Nucleus accumbens (tissue), 56 donors: ENCODE measurements around the gene COG7.
"Not testable (repeated sequence)": the region's sequence is repeated elsewhere in the genome, so short reads cannot be mapped to it uniquely, and the experiment has no call there.

Source experiments
- DNase-seq, 56 donors: peaks; one replicate each; lab custom pipeline; 2025; lab: John Stamatoyannopoulos, UW

The COG7 gene

DNA sequence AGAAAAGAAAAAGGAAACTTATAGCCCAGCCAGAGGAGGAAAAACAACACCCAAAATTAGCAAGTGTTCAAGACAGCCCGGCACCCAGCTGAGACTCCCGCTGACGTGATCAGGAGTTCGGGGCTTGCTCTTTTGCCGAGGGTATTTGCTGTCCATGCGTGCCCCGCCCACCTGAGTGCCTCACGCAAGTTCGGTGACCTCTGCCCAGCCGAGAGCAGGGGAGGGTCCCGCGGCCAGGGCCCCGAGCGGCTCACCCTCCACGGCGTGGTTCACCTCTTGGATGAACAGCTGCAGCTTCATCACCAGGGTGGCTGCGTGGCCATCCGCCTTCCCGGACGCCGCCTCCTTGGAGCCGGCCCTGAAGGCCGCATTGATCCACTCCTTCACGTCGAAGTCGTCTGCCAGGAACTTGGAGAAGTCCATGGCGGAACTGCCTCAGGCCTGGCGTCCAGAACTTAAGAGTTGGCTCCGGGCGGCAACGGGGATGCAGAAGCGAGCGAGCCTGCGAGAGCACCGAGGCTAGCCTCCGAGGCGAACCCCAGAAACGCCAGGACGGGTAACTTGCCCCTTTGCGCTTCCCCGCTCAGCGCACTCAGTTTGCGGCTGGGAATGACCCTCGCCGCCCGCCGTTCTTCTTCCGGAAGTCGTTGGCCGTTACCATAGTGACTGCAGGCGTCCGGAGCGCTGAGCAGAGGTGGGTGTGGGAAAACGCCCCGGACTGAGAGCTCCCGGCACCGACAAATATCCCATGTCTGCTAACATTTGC, at the start of gene COG7:
Gene COG7 (minus strand): TSS at position 618 of the 766 bp plus-strand sequence. CDS start 195 bp downstream, at position 423.
- peak; percentile 19 to 90 (median 77) for DNase-seq

DNA sequence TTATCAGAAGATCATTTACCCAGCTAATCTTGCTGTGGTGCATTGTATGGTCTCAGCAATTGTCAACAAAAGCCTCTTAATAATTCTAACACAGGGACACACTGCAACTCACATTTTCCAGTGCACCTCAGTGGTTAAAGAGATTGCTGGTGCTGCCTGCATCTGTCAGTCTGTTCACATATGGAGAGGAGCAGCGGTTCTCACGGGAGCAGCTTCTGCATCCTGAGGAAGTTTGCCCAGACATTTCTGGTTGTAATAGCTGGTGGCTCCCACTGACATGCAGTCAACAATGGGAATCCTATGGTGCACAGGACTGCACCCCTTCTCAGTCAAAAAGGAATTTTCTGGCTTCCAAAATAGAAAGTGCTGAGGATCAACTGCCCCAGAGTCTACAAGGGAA, 49.5 kb upstream of the COG7 start:
- no peak for DNase-seq

DNA sequence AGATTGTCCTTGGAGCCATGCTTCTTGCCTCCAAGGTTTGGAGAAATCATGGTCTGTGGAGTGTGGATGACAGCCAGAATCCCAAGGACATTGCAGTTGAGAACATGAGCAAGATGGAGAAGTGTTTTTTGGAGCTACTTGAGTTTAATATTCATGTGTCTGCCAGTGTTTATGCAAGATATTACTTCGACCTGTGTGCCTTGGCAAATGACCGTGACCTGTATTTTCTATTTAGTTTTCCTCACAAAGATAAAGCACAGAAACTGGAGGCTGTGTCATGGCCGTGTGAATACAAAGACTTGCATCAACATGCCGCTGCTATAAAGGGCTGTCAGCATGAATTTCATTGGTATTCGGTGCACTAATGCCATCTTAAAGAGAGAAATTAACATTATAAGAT, 48.3 kb upstream of the COG7 start:
- no peak for DNase-seq

DNA sequence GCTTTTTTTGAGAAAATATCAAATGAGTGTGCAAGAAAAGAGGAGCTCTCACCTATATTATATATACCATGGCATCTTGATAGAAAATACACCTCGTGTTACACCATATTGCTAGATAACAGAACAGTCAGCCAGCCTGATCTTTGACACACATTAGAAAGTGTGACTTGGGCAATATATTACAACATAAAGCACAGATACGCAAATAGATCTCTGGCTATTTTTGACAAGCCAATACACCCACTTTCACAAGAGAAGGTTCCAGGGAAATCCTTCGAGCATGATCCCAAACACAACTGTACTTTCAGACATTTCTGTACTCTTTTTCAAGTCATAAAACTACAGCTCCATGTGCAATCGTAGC, 47.9 kb upstream of the COG7 start:
- DNase-seq, result no peak

DNA sequence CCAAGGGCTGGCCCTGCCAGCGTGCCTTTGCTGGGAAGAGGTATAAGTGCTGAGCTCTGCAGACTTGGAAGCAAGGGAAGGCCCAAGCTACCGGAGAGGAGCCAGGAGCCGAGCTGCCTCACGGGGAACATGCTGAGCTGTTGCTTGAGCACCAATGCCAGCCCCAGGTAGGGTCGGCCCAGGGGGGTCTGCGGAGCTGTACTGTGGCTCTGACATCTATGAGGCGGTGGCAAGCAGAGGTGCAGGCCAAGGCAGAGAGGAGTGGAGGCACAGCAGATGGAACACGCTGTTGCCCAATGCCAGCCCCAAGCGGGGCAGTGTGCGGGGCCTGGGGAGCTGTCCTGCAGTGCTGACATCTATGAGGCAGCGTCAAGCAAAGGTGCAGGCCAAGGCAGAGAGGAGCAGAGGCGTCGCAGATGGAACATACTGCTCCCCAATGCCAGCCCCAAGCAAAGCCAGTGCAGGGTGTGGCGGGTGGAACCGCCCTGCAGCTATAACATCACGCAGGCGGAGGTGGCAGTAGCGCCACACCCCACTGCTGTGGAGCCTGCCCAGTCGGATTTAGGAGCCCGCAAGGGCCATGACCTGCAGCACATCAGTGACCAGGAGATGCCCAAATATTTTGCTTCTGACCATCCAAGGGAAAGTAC, 47.3 kb upstream of the COG7 start:
- DNase-seq, result no peak

DNA sequence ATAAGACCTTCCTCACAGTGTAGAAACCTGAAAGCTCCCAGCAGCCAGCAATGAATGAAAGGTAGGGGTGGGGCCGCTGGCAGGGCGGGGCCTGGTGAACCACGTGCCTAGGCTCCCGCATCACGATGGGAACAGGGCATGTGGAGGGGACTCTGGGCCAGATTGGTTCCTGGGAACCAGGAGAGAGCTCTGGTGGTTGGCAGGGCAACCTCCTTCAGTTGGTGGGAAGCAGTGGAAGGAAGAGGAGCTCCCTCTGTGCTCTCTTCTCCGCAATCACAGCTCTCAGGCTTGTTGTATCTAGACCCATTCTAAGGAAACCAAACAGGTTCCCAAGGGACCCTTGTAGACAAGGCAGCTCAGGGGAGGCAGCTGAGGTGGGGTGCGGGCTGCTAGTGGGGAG, 46.8 kb upstream of the COG7 start:
- DNase-seq, result peak in 35 of 56 donors; percentile 4 to 80 (median 37)

DNA sequence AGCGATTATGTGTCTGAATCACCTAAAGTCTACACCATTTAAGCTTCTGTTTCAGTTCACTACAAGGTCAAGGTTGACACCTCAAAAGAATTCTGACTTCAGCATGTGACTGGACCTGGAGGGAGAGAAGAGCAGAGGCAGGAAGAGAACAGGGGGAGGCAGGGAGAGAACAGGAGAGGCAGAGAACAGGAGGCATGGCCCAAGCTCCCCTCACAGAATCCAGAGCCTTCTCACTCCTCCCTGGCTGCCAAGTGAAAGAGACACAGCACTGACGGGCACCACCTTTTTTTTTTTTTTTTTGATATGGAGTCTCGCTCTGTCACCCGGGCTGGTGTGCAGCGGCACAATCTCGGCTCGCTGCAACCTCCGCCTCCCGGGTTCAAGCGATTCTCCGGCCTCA, 45.9 kb upstream of the COG7 start:
- DNase-seq, result no peak

DNA sequence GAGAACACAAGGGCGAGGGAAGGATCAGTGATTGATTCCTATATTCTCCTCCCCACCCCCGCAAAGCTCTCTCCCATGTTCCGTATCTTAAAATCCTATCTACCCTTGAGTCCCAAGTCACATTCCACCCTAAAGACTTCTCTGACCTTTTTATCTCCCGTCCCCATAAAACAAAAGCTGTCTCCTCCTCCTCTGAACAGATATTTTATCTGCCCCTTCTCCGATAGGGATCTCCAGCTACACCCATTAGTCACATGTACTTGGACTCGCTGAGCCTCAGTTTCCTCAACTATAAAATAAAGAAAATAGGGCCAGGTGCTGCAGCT, 44.5 kb upstream of the COG7 start:
- no peak for DNase-seq

DNA sequence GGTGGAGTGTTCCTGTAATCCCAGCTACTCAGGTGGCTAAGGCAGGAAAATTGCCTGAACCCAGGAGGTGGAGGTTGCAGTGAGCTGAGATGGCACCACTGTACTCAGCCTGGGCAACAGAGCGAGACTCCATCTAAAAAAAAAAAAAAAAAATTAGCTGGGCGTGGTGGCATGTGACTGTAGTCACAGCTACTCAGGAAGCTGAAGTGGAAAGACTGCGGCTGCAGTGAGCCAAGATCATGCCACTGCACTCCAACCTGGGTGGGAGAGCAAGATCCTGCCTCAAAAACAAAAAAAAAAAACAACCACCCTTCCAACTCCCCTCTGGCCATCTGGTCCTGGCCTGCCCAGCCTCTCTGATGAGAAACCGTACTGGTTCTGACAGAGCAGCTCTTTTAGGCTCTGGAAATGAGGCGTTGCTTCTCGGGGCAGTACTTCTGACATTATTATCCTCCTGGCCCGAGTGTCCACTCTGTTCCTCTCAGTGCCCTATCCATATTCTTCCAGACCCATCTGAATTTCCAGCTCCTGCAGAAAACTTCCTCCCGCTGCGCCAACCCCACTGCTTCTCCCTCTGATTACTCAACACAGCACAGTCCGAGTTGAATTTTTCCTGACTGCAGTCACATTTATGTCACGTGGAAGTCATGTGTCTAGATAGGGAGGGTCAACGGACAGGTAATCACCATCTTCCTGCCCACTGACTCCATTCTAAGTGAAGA, 44.0 kb upstream of the COG7 start:
- DNase-seq, result no peak

DNA sequence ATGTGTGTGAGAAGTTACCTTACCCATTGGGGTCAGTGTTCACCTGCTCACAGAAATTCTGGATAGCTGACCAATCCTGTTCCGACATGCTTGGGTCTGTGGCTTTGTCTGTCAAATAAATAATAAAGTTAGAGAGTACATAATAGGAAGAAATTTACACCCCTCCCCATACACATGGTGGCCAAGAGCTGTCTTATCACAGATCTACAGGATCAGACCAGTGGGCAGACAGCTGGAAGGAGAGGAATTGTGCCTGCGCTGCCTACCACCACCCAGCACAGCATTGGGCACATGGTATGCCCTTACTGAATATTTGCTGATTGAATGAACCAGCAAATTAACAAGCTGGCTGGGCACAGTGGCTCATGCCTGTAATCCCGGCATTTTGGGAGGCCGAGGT, 42.7 kb upstream of the COG7 start:
- DNase-seq, result no peak

DNA sequence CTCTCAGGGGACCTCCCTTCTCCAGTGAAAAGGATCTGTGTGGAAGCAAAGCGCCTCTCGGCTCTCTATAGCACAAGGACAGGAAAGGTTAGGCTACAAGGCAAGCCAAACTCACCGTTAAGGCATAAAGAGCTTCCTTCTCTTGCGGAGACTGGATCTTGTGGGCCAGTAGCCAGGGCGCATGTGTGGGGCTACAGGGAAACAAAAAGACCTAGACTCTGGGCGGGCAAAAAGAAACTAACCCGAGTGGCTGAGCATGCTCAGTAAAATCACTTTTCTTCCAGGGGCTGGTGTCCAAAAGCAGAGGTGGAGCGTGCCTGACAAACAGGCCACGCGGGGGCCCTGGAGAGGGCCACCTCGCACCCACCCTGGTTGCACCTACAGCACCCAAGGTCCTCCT, 41.2 kb upstream of the COG7 start:
- no peak for DNase-seq

DNA sequence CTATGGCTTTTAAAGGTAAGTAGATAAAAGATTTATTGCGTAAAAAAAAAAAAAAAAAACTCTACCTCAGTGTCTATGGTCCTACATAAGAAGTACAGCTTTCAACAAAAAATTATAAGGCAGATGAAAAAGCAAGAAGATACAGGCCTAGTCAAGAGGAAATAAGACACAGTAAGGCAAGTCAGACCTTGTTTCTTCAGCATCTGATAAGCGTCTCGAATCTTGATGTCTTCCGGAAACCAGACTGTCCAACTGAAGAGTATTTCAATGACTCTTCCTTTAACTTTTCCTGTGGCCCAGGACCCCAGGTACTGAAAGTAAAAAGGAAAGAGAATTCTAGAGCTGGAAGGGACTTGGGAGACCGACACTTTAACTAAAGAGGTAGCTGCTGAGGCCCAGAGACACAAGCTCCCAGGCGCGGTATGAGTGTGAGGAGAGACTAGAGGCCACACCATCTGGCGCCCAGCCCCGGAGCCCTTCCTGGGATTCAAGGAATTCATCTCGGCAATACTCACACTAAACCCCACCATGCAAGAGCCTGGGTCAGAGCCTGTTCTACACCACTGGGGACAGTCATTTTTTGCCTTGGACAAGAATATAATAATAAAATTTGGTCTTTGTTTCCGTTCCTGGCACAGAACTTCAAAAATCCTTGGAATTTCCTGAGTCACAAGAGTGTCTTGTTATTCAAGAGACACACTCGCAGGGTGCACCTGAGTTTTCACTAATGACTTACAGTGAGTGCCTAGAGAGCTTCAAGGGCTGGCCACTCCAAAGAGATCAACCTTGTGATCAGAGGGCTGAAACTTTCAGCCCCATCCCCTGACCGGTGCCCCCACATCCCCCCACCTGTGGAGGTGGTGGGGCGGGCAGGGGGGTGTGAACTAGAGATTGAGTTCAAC, 38.8 kb upstream of the COG7 start:
- DNase-seq, result no peak

DNA sequence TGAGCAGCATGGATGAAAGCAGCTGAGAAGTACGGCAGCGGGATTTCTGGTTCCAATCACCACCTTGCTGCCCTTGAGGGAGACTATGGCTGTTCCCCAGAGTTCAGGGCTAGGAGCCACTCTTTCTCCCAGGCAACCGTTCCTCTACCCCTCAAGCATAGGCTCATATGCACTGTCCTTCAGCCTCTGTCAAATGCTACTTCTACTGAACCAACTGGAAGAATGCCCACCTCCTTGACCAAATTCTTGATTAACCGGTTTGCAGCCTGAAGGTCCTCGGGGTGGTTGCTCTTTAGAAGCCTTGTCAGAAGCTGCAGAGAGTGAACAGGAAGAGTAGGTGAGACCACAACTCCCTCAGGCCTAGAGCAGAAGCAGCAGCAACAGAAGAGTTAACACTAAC, 33.5 kb upstream of the COG7 start:
- no peak for DNase-seq

DNA sequence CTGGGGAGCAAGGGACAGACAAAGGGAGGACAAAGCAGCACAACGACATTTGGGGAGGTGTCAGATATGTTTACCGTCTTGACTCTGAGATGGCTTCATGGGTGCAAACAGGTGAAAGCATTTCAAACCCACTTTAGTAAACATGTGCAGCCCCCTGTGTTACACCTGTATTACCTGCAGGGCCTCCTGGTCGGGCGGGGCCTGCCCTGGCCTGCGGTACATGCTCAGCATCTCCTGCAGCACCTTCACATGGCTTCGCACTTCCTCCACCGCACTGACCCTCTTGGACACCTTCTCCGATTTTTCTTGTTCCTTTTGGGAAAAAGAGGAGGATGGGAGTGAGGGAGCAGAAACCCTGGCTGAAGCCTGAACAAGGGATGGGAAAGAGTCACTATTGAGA, 32.9 kb upstream of the COG7 start:
- no peak for DNase-seq

DNA sequence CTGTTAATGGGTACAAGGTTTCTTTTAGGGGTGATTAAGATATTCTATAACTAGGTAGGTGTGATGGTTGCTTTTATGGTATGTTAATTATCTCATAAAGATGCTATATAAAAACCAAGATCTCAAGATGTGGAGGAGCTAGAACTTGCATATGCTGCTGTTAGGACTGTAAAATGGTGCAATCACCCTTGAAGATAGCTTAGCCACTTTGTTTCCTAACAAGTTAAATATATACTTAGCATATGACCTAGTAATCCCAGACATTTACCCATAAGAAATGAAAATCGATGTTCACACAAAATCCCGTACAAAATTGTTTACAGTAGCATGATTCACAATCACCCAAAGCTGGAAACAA, 32.2 kb upstream of the COG7 start:
- no peak for DNase-seq

DNA sequence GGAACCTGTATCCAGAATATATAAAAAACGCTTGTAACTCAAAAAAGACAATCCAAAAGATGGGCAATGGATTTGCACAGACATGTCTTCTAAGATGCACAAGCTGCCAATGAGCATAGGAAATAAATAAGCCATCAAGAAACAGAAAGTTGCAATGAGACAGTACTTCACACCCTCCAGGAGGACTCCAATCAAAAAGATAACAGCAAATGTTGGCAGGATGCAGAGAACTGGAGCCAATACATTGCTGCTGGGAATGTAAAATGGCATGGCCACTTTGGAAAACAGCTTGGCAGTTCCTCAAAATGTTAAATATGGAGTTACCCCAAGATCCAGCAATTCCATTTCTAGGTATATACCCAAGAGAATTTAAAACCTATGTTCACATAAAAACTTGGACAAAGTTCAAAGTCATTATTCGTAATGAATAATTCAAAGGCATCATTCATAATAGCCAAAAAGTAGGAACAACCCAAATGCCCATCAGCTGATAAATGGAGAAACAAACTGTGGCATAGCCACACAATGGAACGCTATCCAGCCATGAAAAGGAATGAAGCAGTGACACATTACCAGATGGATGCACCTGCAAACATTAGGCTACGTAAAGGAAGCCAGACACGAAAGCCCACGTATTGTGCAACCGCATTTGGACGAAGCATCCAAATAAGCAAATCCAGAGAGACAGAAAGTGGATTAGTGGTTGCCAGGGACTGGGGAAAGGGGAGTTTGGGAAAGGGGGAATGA, 31.7 kb upstream of the COG7 start:
- DNase-seq, result no peak

DNA sequence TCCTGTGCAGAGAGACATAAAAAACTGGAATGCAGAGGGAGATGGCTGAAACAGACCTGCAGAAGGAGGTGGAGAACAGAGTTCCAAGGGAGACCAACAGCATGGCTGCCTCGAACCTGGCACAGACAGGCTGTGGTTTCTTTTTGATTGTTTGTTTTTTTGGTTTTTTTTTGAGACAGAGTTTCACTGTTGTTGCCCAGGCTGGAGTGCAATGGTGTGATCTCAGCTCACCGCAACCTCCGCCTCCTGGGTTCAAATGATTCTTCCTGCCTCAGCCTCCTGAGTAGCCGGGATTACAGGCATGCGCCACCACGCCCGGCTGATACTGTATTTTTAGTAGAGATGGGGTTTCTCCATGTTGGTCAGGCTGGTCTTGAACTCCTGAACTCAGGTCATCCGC, 30.5 kb upstream of the COG7 start:
- DNase-seq, result not testable (repeated sequence)

DNA sequence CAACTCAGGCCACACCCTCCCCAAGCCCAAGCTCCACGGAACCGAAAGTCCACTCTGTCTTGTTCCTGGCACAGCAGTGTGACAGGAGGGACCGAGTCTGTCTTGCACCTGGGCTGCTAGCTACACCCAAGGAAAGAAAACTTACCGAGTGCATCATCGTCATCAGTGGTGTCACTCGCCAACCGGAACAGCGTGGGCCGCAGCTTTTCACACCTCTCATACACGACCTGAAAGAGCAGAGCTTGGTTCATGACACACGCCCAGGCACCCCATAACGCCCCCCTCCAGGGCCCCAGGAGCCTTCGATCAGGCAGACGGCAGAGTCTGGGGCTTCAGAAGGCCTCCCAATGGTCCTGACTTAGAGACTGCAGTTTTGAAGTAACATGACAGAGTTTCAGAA, 29.8 kb upstream of the COG7 start:
- no peak for DNase-seq

DNA sequence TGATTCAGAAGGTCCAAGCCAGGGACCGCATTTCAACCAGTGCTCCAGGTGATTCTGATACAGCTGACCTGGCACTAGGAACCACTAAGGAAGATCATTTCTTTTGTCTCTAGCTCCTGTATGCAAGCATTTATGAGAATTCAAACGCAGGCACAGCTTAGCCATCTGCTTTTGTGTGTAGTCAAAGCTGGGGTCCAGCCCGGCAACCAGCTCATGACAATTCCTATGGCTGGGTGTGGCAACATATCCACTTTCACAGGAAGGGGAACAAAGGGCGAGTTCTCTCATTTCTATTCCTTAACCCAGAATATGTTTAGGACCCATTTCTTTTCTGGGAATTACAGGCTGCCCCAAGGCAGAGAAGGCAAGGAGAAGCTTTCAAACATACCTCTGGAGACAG, 27.3 kb upstream of the COG7 start:
- no peak for DNase-seq

DNA sequence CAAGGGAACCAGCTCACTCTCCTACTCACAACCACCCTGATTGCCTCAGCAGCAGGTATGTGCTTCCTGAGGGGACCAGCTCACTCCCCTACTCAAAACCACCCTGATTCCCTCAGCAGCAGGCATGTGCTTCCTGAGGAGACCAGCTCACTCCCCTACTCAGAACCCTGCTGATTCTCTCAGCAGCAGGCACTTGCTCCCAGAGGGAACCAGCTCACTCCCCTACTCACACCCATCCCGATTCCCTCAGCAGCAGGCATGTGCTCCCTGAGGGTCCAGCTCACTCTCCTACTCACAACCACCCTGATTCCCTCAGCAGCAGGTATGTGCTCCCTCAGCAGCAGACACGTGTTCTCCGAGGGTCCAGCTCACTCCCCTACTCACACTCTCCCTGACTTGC, 26.1 kb upstream of the COG7 start:
- DNase-seq, result no peak
